GM23248 (cell line): ENCODE data around the gene PXT1.

Source experiments
- EZH2 ChIP-seq: fragments of 200-600 bp; sonication (generic); IDR thresholded peaks from 2 replicates; pipeline ENCODE4 v1.6.1; 2018; ENCODE audit warnings: antibody characterized with exemption, mild to moderate bottlenecking; ENCODE audit not compliant: insufficient read depth, poor library complexity, severe bottlenecking
- EZH2phosphoT487 ChIP-seq: fragments of 200-600 bp; sonication (generic); IDR thresholded peaks from 2 replicates; pipeline ENCODE4 v1.6.1; 2018; ENCODE audit warnings: antibody characterized with exemption, moderate library complexity, mild to moderate bottlenecking, low read depth; ENCODE audit not compliant: insufficient read depth

DNA sequence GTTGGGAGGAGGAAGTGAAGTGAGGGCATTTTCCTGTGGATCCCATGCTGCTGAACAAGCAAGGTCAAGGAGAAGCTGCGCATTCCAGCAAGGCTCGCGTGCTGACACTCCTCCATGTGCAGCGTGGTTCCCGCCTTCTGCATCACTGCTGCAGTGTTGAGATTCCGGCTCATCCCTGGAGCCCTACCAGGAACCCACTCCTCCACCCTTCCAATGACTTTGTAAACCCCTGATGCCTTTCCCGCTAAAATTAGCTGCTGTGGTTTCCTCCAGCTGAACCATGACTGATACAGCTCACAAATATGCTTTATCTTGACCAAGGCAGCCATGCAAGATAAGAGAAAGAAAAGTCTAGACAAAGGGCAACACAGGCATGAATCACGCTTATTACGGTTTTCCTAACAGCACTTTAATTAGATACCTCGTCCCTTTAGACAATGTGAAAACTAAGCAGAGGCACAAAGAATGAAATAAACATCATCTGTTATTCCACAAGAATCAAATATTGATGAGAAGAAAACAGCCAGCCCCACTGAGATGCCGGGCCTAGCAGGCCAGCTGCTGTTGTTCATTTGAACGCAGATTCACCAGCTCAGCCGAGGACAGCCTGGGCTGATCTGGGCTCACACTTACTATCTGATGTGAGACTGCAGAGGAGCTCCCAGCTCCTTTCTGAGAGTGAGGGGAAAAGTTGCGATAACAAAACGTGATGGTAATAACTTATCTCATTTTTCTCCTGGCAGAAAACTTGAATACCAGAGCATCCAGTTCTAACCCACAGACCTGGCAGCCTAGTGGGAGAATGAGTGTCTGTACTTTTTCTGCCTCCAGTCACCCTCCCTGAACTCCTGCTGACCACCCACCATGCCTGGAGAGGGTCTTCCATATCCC, 91.7 kb downstream of the PXT1 start:
- TF ChIP-seq EZH2 (no peak), EZH2phosphoT487 (0 out of 2 replicates have a peak, but pooled peaks have one; percentile 70)
